Measurements from ENCODE around the gene GKN1. TPM values are rescaled to one million over a fixed set of nuclear protein-coding genes. Genes with fewer than 3 reads are reported as not detected.
A peak's percentile ranks its signal among the peaks of the same experiment; 100 is the strongest.

GKN1 gene
- total RNA-seq, 2 experiments from 2014 or later = not detected

- peak; percentile 34 for DNase-seq (ENCODE audit: low spot score)
- H3K9me2 ChIP-seq (ENCODE audit: insufficient read depth, low read length) = no peaks in the 10 kb centered on the region
These were observed 51.6 kb downstream of the GKN1 start for GRCh38 chr2:69026026-69026425.

DNA sequence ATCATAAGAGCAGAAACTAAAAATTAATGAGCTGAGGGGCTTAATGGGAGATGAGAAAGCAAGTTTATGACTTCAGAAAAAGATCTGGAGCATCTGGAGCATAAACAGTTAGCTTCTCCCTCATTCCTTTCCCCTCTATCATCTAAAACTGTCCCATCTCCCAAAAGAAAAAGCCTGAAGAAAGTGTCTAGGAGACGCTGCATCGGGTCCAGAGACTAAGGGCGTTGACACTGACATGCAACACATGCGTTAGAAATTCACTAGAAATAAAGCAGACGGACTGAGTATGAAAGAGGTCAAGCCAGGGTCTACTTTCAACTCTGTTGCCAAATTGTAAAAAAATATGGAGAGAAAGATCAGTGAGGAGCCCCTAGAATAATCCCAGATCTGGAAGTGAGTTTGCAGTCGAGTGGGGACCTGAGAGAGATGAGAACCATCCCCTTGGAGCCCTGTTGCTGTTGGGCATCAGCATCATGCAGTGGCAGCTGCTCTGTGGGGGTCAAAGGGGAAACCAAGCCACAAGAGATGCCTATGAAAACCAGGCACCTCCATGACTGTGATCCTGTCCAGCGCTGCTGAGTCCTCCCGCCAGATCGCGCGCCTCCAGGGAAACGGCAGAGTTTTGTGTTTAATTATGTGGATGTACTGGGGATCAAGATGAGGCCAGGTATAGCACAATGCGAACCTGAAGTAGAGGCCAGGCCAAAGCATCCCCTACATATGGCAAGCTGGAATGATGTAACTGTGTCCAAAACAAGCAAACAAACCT is 52.4 kb downstream of the GKN1 start:
- intact Hi-C loops (cut with micrococcal nuclease; ENCODE audit: unreplicated experiment) = loop anchor here (5.0 kb wide), 1 partner anchor 280 kb away; no protein-coding TSS in a partner anchor
- BruUV-seq (replicated peaks) = no TSS peak
- Histone ChIP-seq H3K4me1 (ENCODE audit: insufficient read depth, low read length, poor library complexity, severe bottlenecking) (no peaks in the 10 kb centered on the region), H4K20me1 (ENCODE audit: insufficient read depth, low read length) (no peaks in the 10 kb centered on the region), H3K9me2 (ENCODE audit: insufficient read depth, low read length) (no peaks in the 10 kb centered on the region), H3K79me2 (ENCODE audit: insufficient read depth, low read depth, low read length) (no peaks in the 10 kb centered on the region), H3K4me3 (ENCODE audit: low read depth, low read length, poor library complexity, severe bottlenecking) (no peak overlapping the region), H2AFZ (ENCODE audit: low read length) (no peak overlapping the region), H3K4me2 (ENCODE audit: low read length) (no peak overlapping the region), H3K9me3 (ENCODE audit: low read length) (no peaks in the 10 kb centered on the region), H3K36me3 (ENCODE audit: insufficient read depth, low read length) (no peaks in the 10 kb centered on the region), H3K27ac (ENCODE audit: low read depth, low read length, poor library complexity, severe bottlenecking) (no peak overlapping the region)
- TF ChIP-seq, protein P1, sequence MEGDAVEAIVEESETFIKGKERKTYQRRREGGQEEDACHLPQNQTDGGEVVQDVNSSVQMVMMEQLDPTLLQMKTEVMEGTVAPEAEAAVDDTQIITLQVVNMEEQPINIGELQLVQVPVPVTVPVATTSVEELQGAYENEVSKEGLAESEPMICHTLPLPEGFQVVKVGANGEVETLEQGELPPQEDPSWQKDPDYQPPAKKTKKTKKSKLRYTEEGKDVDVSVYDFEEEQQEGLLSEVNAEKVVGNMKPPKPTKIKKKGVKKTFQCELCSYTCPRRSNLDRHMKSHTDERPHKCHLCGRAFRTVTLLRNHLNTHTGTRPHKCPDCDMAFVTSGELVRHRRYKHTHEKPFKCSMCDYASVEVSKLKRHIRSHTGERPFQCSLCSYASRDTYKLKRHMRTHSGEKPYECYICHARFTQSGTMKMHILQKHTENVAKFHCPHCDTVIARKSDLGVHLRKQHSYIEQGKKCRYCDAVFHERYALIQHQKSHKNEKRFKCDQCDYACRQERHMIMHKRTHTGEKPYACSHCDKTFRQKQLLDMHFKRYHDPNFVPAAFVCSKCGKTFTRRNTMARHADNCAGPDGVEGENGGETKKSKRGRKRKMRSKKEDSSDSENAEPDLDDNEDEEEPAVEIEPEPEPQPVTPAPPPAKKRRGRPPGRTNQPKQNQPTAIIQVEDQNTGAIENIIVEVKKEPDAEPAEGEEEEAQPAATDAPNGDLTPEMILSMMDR (conservative IDR thresholded peaks at IDR 0.05; ENCODE audit: low read length) = no peak
- no peak for TF ChIP-seq EZH2phosphoT487 (IDR thresholded peaks at IDR 0.05; ENCODE audit: borderline replicate concordance, low read depth, low read length)
- no peak for DNase-seq (ENCODE audit: low spot score)
- CTCF ChIA-PET (ENCODE audit: unreplicated experiment) = no interaction called here
- POLR2A ChIA-PET = no interaction called here

More at GRCh38 chr2:69026026-69026425, 51.6 kb downstream of the GKN1 start:
- Histone ChIP-seq H3K36me3 (ENCODE audit: insufficient read depth, low read length) (no peaks in the 10 kb centered on the region), H3K4me1 (ENCODE audit: insufficient read depth, low read length, poor library complexity, severe bottlenecking) (no peaks in the 10 kb centered on the region), H3K4me2 (ENCODE audit: low read length) (no peak overlapping the region), H3K79me2 (ENCODE audit: insufficient read depth, low read depth, low read length) (no peaks in the 10 kb centered on the region), H3K4me3 (ENCODE audit: low read depth, low read length, poor library complexity, severe bottlenecking) (no peak overlapping the region), H3K9me3 (ENCODE audit: low read length) (no peaks in the 10 kb centered on the region), H3K27ac (ENCODE audit: low read depth, low read length, poor library complexity, severe bottlenecking) (no peak overlapping the region), H4K20me1 (ENCODE audit: insufficient read depth, low read length) (no peaks in the 10 kb centered on the region), H2AFZ (ENCODE audit: low read length) (no peak overlapping the region)
- POLR2A ChIA-PET = interaction anchor here (0.6 to 0.7 kb wide), 2 partner anchors 38 to 1166 kb away, joined by 3 to 4 read pairs; no protein-coding TSS in a partner anchor
- no peak for TF ChIP-seq EZH2phosphoT487 (IDR thresholded peaks at IDR 0.05; ENCODE audit: borderline replicate concordance, low read depth, low read length)
- TF ChIP-seq, protein P1 (conservative IDR thresholded peaks at IDR 0.05; ENCODE audit: low read length) = peak; percentile 81
- intact Hi-C loops (cut with micrococcal nuclease; ENCODE audit: unreplicated experiment) = loop anchor here (5.0 kb wide), 1 partner anchor 281 kb away; no protein-coding TSS in a partner anchor
- CTCF ChIA-PET (ENCODE audit: unreplicated experiment) = no interaction called here
- no TSS peak for BruUV-seq (replicated peaks)

Other genes starting within 250 kb of the GKN1 start
- 18.6 and 22.3 TPM in 2 replicates for gene ARHGAP25, start 239.8 kb upstream of the GKN1 start, total RNA-seq (2014; rRNA removed; shearing (Covaris generic))
- gene ARHGAP25, start 239.8 kb upstream of the GKN1 start, total RNA-seq (2022) = 37.7 and 43.8 TPM in 2 replicates
- gene BMP10, start 103.2 kb upstream of the GKN1 start, total RNA-seq (2014; rRNA removed; shearing (Covaris generic)) = not detected in 2 replicates
- gene BMP10, start 103.2 kb upstream of the GKN1 start, total RNA-seq (2022) = not detected in 2 replicates
- gene GKN2, start 21.7 kb upstream of the GKN1 start, total RNA-seq (2014; rRNA removed; shearing (Covaris generic)) = not detected in 2 replicates
- not detected in 2 replicates for gene GKN2, start 21.7 kb upstream of the GKN1 start, total RNA-seq (2022)
- not detected in 2 replicates for gene ANTXR1, start 38.5 kb downstream of the GKN1 start, total RNA-seq (2014; rRNA removed; shearing (Covaris generic))
- not detected in 2 replicates for gene ANTXR1, start 38.5 kb downstream of the GKN1 start, total RNA-seq (2022)